ENCODE results near the gene BLOC1S6.

Gene BLOC1S6

GRCh38 chr15:45573961-45574629, 13.1 kb upstream of the BLOC1S6 start:
- no peak for TF ChIP-seq CTCF (IDR thresholded peaks at IDR 0.05; ENCODE audit: extremely low read depth, missing control alignments)
- no peak for DNase-seq (ENCODE audit: low spot score)

DNA sequence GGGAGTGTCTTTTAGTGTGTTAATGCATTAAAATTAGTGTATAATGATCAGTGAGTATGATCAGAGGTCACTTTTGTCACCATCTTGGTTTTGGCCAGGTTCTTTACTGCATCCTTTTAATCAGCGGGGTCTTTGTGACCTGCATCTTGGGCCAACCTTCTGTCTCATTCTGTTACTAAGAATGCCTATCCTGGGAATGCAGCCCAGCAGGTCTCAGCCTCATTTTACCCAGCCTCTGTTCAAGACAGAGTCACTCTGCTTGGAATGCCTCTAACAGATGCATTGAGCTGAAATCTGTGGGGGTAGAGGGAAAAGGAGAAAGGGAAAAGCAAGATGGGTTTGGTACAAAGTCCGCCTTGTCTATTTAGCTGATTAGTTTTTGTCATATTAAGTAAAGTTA, 5.3 kb upstream of the BLOC1S6 start:
- TF ChIP-seq CTCF (IDR thresholded peaks at IDR 0.05; ENCODE audit: extremely low read depth, missing control alignments) = no peak
- DNase-seq (ENCODE audit: low spot score) = no peak

DNA sequence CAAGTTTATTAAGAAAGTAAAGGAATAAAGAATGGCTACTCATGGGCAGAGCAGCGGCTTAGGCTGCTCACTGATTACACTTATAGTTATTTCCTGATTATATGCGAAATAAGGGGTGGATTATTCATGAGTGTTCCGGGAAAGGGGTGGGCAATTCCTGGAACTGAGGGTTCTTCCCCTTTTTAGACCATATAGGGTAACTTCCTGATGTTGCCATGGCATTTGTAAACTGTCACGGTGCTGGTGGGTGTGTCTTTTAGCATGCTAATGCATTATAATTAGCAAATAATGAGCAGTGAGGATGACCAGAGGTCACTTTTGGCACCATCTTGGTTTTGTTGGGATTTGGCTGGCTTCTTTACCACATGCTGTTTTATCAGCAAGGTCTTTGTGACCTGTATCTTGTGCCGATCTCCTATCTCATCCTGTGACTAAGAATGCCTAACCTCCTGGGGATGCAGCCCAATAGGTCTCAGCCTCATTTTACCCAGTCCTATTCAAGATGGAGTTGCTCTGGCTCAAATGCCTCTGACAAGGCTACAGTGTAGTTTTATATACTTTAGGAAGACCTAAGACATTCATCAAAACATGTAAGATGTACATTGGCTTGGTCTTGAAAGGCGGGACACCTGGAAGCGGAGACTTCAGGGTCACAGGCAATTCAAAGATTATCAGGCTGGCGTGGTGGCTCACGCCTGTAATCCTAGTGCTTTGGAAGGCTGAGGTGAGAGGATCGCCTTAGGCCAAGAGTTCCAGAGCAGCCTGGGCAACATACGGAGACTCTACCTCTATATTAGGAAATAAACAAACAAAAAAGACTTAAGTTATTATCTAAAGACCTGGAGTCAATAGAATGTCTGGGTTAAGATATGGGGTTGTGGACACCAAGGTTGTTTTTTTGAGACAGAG, 3.2 kb upstream of the BLOC1S6 start:
- TF ChIP-seq CTCF (IDR thresholded peaks at IDR 0.05; ENCODE audit: extremely low read depth, missing control alignments) = no peak
- no peak for DNase-seq (ENCODE audit: low spot score)

GRCh38 chr15:45585069-45585791, 1.9 kb upstream of the BLOC1S6 start:
- no peak for TF ChIP-seq CTCF (IDR thresholded peaks at IDR 0.05; ENCODE audit: extremely low read depth, missing control alignments)
- DNase-seq (ENCODE audit: low spot score) = no peak

DNA sequence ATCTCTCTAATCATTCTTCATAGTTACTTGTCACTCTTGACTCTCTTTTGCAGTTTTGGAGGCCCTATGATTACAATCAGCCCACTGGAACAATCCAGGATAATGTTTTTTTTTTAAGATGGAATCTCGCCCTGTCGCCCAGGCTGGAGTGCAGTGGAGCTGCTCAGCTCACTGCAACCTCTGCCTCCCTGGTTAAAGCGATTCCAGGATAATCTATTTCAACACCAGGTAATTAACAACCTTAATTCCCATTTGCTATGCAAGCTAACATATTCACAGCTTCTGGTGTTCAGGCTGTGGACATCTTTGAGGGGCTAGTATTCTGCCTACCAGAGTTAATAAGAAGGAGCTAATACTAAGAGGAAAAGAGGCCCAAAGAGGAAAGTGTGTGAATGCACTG, 1.1 kb upstream of the BLOC1S6 start:
- DNase-seq (ENCODE audit: low spot score) = no peak
- no peak for TF ChIP-seq CTCF (IDR thresholded peaks at IDR 0.05; ENCODE audit: extremely low read depth, missing control alignments)

DNA sequence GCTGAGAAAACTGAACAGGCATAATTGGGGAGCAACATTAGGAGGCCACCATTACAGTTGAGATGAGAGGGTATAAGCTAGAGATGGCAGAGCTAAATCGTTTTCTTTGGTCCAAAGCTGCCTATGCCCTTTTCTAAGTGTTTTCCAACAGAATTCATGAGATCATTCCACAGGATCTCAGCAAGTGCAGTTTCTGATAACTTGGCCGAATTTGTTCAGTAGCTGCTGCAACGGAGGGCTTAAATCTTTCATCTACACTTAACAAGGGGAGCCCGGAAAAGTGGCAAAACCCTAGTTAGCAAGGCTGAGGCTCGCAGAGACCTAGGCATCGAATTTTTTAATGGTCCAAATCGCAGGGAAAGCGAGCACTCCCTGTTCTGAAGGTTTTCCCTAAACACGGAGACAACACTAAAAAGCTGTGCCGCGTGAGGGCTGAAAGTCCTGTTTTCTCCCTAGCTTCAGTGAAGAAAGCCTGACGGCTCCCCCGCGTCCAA, 531 bp upstream of the BLOC1S6 start:
- DNase-seq (ENCODE audit: low spot score) = no peak
- no peak for TF ChIP-seq CTCF (IDR thresholded peaks at IDR 0.05; ENCODE audit: extremely low read depth, missing control alignments)

DNA sequence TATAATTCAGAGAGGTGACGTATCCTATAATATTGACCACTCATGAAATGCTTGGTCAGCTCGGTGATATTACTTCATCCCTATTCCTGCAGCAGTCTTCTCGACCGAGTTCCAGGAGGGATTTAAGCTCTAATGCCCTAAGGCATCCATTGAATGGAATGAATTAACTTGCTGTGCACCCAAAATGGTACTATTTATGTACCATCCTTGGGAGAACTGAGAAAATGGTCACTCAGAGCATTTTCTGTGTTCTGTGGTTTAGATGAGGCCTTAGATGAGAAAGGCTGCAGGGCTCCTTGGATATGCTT, 638 bp downstream of the BLOC1S6 start:
- no peak for TF ChIP-seq CTCF (IDR thresholded peaks at IDR 0.05; ENCODE audit: extremely low read depth, missing control alignments)
- DNase-seq (ENCODE audit: low spot score) = no peak

Data from GM20000 (cell line).